SK-N-DZ (cell line): ENCODE measurements around the gene PRAMEF4. TPM values are rescaled to one million over a fixed set of nuclear protein-coding genes. Genes with fewer than 3 reads are reported as not detected.
"Not testable (repeated sequence)": the region's sequence is repeated elsewhere in the genome, so short reads cannot be mapped to it uniquely, and the experiment has no call there.

Source experiments
- DNase-seq: peaks from one replicate; pipeline ENCODE4 v3.0.0-alpha.2; 2015; ENCODE audit warnings: low spot score
- polyA plus RNA-seq, 2 experiments: library from polyadenylated mRNA; depleted of rRNA; stranded (reverse); fragments of >200 nt; gene quantifications; 2 replicates each; pipeline ENCODE4 v1.2.3, GENCODE V29; 2014
- small RNA-seq, 2 experiments: library from RNA; depleted of rRNA; stranded (forward); fragments of <200 nt; gene quantifications; one replicate each; pipeline ENCODE3, GENCODE V24; 2014

The PRAMEF4 gene
- not detected in 2 replicates for polyA plus RNA-seq (2014; cell fraction: cytosol; rRNA removed)
- polyA plus RNA-seq (2014; cell fraction: nucleus; rRNA removed): not detected in 2 replicates

- DNase-seq: not testable (repeated sequence)
Observed at GRCh38 chr1:12886101-12886500, at the start of gene PRAMEF4. TSS of gene PRAMEF4 (minus strand) at chr1:12886201. CDS start at chr1:12883394, 2,807 bp downstream.

- DNase-seq: not testable (repeated sequence)
Observed at GRCh38 chr1:12924368-12924767, 38.4 kb upstream of the PRAMEF4 start.

- not testable (repeated sequence) for DNase-seq
Observed at GRCh38 chr1:12921749-12922148, 35.7 kb upstream of the PRAMEF4 start.

GRCh38 chr1:12916310-12916709 lies 30.3 kb upstream of the PRAMEF4 start, which contains the start of gene PRAMEF7:
TSS of gene PRAMEF7 (plus strand) at chr1:12916610. CDS start at chr1:12917693, 1,083 bp downstream.
- not testable (repeated sequence) for DNase-seq

- not testable (repeated sequence) for DNase-seq
Observed at GRCh38 chr1:12903793-12904572, 18.0 kb upstream of the PRAMEF4 start.

GRCh38 chr1:12899186-12899585 lies 13.2 kb upstream of the PRAMEF4 start:
- not testable (repeated sequence) for DNase-seq

- not testable (repeated sequence) for DNase-seq
Observed at GRCh38 chr1:12898170-12898569, 12.2 kb upstream of the PRAMEF4 start, which contains the start of gene PRAMEF10. TSS of gene PRAMEF10 (minus strand) at chr1:12898270. CDS start at chr1:12895847, 2,423 bp downstream.

GRCh38 chr1:12878453-12878852 lies 7.5 kb downstream of the PRAMEF4 start:
- not testable (repeated sequence) for DNase-seq

GRCh38 chr1:12863131-12863880 lies 22.7 kb downstream of the PRAMEF4 start:
- DNase-seq: not testable (repeated sequence)

GRCh38 chr1:12856786-12857185 lies 29.2 kb downstream of the PRAMEF4 start, which contains the start of gene PRAMEF2:
TSS of gene PRAMEF2 (plus strand) at chr1:12857086. CDS start at chr1:12859010, 1,924 bp downstream.
- not testable (repeated sequence) for DNase-seq

- DNase-seq: no peak
Observed at GRCh38 chr1:12851779-12852178, 34.2 kb downstream of the PRAMEF4 start.

GRCh38 chr1:12848620-12849019 lies 37.4 kb downstream of the PRAMEF4 start, which contains the start of gene HNRNPCL1:
TSS of gene HNRNPCL1 (minus strand) at chr1:12848720. CDS start at chr1:12848289, 431 bp downstream.
- DNase-seq: not testable (repeated sequence)

- not testable (repeated sequence) for DNase-seq
Observed at GRCh38 chr1:12833251-12833650, 52.8 kb downstream of the PRAMEF4 start.

GRCh38 chr1:12831310-12831709 lies 54.7 kb downstream of the PRAMEF4 start, which contains the start of gene PRAMEF11:
TSS of gene PRAMEF11 (minus strand) at chr1:12831410. CDS start at chr1:12828789, 2,621 bp downstream.
- DNase-seq: not testable (repeated sequence)

Small RNA genes within 50 kb of the gene (small RNA-seq; reads per million reads assigned to genes)
- gene RNU6-1072P: 0 reads per million in 2 experiments
